ENCODE data around the gene EIF2S3B. TPM values are rescaled to one million over a fixed set of nuclear protein-coding genes. Genes with fewer than 3 reads are reported as not detected.

EIF2S3B gene
- total RNA-seq, 1 experiment from 2014 or later = 0.73 TPM

GRCh38 chr12:10512798-10513197 lies 7.1 kb downstream of the EIF2S3B start:
- no peaks in the 10 kb centered on the region for H3K36me3 Mint-ChIP-seq (ENCODE audit: insufficient read depth, unreplicated experiment)
- Histone ChIP-seq H3K9me3 (no peaks in the 10 kb centered on the region), H3K4me3 (ENCODE audit: low read depth, low read length) (no peak overlapping the region), H3K4me1 (no peaks in the 10 kb centered on the region), H3K36me3 (ENCODE audit: control insufficient read depth, insufficient read depth, low read length) (no peaks in the 10 kb centered on the region), H3K27me3 (replicated peaks; ENCODE audit: control insufficient read depth, insufficient read depth, low read length) (no peaks in the 10 kb centered on the region)
- BruUV-seq (replicated peaks) = no TSS peak
- H3K27ac Mint-ChIP-seq (ENCODE audit: unreplicated experiment) = no peak overlapping the region
- H3K27me3 Mint-ChIP-seq (ENCODE audit: insufficient read depth, unreplicated experiment) = peaks cover 15% of the 10 kb centered on the region
- TF ChIP-seq CTCF (IDR thresholded peaks at IDR 0.05; ENCODE audit: insufficient read depth in 1 of 2, low read depth in 1 of 2, low read length in 1 of 2, severe bottlenecking in 1 of 2, unreplicated experiment in 1 of 2) = no peak
- POLR2A ChIA-PET = no interaction called here
- H3K4me3 Mint-ChIP-seq (ENCODE audit: unreplicated experiment) = no peak overlapping the region
- H3K9me3 Mint-ChIP-seq (ENCODE audit: unreplicated experiment) = no peaks in the 10 kb centered on the region
- no peak for DNase-seq
- intact Hi-C loops (cut with micrococcal nuclease; ENCODE audit: unreplicated experiment) = no loop called here
- CTCF ChIA-PET = no interaction called here
- H3K4me1 Mint-ChIP-seq (ENCODE audit: low read depth, unreplicated experiment) = no peaks in the 10 kb centered on the region

DNA sequence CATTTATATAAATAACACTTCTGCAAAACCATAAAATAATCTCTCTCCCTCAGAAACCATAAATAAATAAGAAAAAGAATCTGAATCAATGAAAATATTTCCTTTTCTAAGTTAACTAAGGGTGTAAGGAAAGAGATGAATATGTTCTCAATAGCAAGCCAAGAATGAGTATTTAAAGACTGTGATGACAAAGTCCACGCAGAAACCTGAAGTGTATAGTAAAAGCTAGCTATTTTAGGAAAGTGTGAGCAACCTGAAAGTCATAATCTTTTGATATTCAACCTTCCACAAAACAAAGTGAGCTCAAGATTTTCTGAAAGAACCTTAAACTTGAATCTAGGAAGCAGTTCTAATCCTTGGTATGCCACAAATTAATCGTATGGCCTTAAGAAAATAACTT lies 15.9 kb downstream of the EIF2S3B start:
- Mint-ChIP-seq H3K27ac (ENCODE audit: unreplicated experiment) (no peak overlapping the region), H3K4me3 (ENCODE audit: unreplicated experiment) (no peak overlapping the region), H3K9me3 (ENCODE audit: unreplicated experiment) (no peaks in the 10 kb centered on the region), H3K4me1 (ENCODE audit: low read depth, unreplicated experiment) (no peaks in the 10 kb centered on the region), H3K27me3 (ENCODE audit: insufficient read depth, unreplicated experiment) (peaks cover 8% of the 10 kb centered on the region), H3K36me3 (ENCODE audit: insufficient read depth, unreplicated experiment) (no peaks in the 10 kb centered on the region)
- Histone ChIP-seq H3K36me3 (ENCODE audit: control insufficient read depth, insufficient read depth, low read length) (no peaks in the 10 kb centered on the region), H3K4me1 (no peaks in the 10 kb centered on the region), H3K27me3 (replicated peaks; ENCODE audit: control insufficient read depth, insufficient read depth, low read length) (no peaks in the 10 kb centered on the region), H3K9me3 (no peaks in the 10 kb centered on the region), H3K4me3 (ENCODE audit: low read depth, low read length) (no peak overlapping the region)
- ChIA-PET CTCF (no interaction called here), POLR2A (no interaction called here)
- DNase-seq = no peak
- intact Hi-C loops (cut with micrococcal nuclease; ENCODE audit: unreplicated experiment) = no loop called here
- BruUV-seq (replicated peaks) = no TSS peak
- TF ChIP-seq CTCF (IDR thresholded peaks at IDR 0.05; ENCODE audit: insufficient read depth in 1 of 2, low read depth in 1 of 2, low read length in 1 of 2, severe bottlenecking in 1 of 2, unreplicated experiment in 1 of 2) = no peak

GRCh38 chr12:10528174-10528953 lies 22.7 kb downstream of the EIF2S3B start:
- Histone ChIP-seq H3K9me3 (no peaks in the 10 kb centered on the region), H3K27me3 (replicated peaks; ENCODE audit: control insufficient read depth, insufficient read depth, low read length) (no peaks in the 10 kb centered on the region), H3K4me1 (no peaks in the 10 kb centered on the region), H3K36me3 (ENCODE audit: control insufficient read depth, insufficient read depth, low read length) (no peaks in the 10 kb centered on the region), H3K4me3 (ENCODE audit: low read depth, low read length) (no peak overlapping the region)
- no peaks in the 10 kb centered on the region for H3K36me3 Mint-ChIP-seq (ENCODE audit: insufficient read depth, unreplicated experiment)
- DNase-seq = no peak
- no peaks in the 10 kb centered on the region for H3K9me3 Mint-ChIP-seq (ENCODE audit: unreplicated experiment)
- H3K27me3 Mint-ChIP-seq (ENCODE audit: insufficient read depth, unreplicated experiment) = peaks cover 13% of the 10 kb centered on the region
- ChIA-PET POLR2A (no interaction called here), CTCF (no interaction called here)
- intact Hi-C loops (cut with micrococcal nuclease; ENCODE audit: unreplicated experiment) = no loop called here
- TF ChIP-seq CTCF (IDR thresholded peaks at IDR 0.05; ENCODE audit: insufficient read depth in 1 of 2, low read depth in 1 of 2, low read length in 1 of 2, severe bottlenecking in 1 of 2, unreplicated experiment in 1 of 2) = no peak
- no peak overlapping the region for H3K27ac Mint-ChIP-seq (ENCODE audit: unreplicated experiment)
- BruUV-seq (replicated peaks) = no TSS peak
- H3K4me1 Mint-ChIP-seq (ENCODE audit: low read depth, unreplicated experiment) = no peaks in the 10 kb centered on the region
- no peak overlapping the region for H3K4me3 Mint-ChIP-seq (ENCODE audit: unreplicated experiment)
